HL-60 (cell line): ENCODE data around the gene FIS1.

Experiments
- GABPA ChIP-seq: IDR thresholded peaks from 2 replicates; pipeline ENCODE4 v1.6.1; 2012; ENCODE audit warnings: low read depth
- POLR2AphosphoS5 ChIP-seq: IDR thresholded peaks from 2 replicates; pipeline ENCODE4 v1.6.1; 2012; ENCODE audit warnings: low read depth
- SPI1 ChIP-seq: IDR thresholded peaks from 2 replicates; pipeline ENCODE4 v1.6.1; 2012; ENCODE audit warnings: low read depth, mild to moderate bottlenecking, borderline replicate concordance
- TF ChIP-seq, protein P1 (sequence below): IDR thresholded peaks from one replicate; pipeline ENCODE4 v1.5.1; 2011; ENCODE audit warnings: low read length, control low read depth, inconsistent platforms; ENCODE audit not compliant: insufficient read depth
- TF ChIP-seq, protein P2 (sequence below): IDR thresholded peaks from 2 replicates; pipeline ENCODE4 v1.6.1; 2012; ENCODE audit warnings: low read depth; ENCODE audit not compliant: insufficient replicate concordance

DNA sequence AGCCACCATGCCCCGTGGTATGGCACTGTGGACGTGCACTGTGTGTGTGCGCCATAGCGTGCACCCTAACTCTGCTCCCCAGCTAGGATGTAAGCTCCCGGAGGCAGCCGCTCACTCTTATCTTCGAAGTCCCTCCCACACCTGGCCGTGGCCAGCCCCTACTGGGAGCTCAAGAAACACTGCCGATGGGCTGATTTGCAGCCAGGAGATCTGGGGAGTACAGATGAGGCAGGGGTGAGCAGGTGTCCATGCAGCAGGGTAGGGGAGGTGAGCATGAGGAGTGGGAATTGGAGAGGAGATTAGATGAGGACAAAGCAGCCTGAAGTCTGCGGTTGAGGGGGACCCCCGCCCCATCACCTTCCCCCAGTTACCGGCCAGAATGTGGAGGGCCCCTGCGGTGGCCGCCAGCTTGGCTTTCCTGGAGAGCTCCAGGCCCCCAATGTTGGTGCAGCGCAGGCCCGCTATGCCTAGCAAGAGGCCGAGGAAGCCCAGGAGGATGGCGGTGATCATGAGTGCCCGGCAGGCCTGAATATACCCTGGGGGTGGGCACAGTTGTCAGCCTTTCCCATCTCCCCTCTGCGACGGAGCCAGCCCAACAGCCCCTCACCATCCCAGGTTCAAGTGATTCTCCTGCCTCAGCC lies 10.9 kb downstream of the FIS1 start:
- no peak for TF ChIP-seq POLR2AphosphoS5
- TF ChIP-seq, protein P1, sequence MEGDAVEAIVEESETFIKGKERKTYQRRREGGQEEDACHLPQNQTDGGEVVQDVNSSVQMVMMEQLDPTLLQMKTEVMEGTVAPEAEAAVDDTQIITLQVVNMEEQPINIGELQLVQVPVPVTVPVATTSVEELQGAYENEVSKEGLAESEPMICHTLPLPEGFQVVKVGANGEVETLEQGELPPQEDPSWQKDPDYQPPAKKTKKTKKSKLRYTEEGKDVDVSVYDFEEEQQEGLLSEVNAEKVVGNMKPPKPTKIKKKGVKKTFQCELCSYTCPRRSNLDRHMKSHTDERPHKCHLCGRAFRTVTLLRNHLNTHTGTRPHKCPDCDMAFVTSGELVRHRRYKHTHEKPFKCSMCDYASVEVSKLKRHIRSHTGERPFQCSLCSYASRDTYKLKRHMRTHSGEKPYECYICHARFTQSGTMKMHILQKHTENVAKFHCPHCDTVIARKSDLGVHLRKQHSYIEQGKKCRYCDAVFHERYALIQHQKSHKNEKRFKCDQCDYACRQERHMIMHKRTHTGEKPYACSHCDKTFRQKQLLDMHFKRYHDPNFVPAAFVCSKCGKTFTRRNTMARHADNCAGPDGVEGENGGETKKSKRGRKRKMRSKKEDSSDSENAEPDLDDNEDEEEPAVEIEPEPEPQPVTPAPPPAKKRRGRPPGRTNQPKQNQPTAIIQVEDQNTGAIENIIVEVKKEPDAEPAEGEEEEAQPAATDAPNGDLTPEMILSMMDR = no peak
- TF ChIP-seq, protein P2, sequence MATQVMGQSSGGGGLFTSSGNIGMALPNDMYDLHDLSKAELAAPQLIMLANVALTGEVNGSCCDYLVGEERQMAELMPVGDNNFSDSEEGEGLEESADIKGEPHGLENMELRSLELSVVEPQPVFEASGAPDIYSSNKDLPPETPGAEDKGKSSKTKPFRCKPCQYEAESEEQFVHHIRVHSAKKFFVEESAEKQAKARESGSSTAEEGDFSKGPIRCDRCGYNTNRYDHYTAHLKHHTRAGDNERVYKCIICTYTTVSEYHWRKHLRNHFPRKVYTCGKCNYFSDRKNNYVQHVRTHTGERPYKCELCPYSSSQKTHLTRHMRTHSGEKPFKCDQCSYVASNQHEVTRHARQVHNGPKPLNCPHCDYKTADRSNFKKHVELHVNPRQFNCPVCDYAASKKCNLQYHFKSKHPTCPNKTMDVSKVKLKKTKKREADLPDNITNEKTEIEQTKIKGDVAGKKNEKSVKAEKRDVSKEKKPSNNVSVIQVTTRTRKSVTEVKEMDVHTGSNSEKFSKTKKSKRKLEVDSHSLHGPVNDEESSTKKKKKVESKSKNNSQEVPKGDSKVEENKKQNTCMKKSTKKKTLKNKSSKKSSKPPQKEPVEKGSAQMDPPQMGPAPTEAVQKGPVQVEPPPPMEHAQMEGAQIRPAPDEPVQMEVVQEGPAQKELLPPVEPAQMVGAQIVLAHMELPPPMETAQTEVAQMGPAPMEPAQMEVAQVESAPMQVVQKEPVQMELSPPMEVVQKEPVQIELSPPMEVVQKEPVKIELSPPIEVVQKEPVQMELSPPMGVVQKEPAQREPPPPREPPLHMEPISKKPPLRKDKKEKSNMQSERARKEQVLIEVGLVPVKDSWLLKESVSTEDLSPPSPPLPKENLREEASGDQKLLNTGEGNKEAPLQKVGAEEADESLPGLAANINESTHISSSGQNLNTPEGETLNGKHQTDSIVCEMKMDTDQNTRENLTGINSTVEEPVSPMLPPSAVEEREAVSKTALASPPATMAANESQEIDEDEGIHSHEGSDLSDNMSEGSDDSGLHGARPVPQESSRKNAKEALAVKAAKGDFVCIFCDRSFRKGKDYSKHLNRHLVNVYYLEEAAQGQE = no peak
- no peak for TF ChIP-seq GABPA
- no peak for TF ChIP-seq SPI1
